ENCODE results near the gene COMMD7. TPM values are rescaled to one million over a fixed set of nuclear protein-coding genes. Genes with fewer than 3 reads are reported as not detected.

The COMMD7 gene
- polyA plus RNA-seq, 1 donor from 2014 or later = 35.6 TPM

GRCh38 chr20:32786059-32786760 lies 42.9 kb upstream of the COMMD7 start:
- Histone ChIP-seq H3K27ac (ENCODE audit: low read length) (no peak overlapping the region), H4K20me1 (ENCODE audit: insufficient read depth) (no peaks in the 10 kb centered on the region), H3F3A (ENCODE audit: insufficient read depth, low read length, poor library complexity, severe bottlenecking) (no peaks in the 10 kb centered on the region), H3K4me3 (ENCODE audit: low read length) (no peak overlapping the region), H3K36me3 (ENCODE audit: insufficient read depth, low read length) (no peaks in the 10 kb centered on the region), H3K9me2 (ENCODE audit: insufficient read depth, low read length) (no peaks in the 10 kb centered on the region), H2AFZ (ENCODE audit: low read depth, low read length) (no peak overlapping the region), H3K4me2 (ENCODE audit: low read length) (no peak overlapping the region), H3K79me2 (replicated peaks; ENCODE audit: insufficient read depth, low read length) (peaks cover 2% of the 10 kb centered on the region), H3K27me3 (ENCODE audit: insufficient read depth, low read depth, low read length) (no peaks in the 10 kb centered on the region), H3K9ac (ENCODE audit: low read length) (no peak overlapping the region), H3K9me3 (ENCODE audit: low read length) (no peaks in the 10 kb centered on the region)
- no peak for TF ChIP-seq TAF1 (IDR thresholded peaks at IDR 0.05; ENCODE audit: low read depth)
- TF ChIP-seq, protein P1, sequence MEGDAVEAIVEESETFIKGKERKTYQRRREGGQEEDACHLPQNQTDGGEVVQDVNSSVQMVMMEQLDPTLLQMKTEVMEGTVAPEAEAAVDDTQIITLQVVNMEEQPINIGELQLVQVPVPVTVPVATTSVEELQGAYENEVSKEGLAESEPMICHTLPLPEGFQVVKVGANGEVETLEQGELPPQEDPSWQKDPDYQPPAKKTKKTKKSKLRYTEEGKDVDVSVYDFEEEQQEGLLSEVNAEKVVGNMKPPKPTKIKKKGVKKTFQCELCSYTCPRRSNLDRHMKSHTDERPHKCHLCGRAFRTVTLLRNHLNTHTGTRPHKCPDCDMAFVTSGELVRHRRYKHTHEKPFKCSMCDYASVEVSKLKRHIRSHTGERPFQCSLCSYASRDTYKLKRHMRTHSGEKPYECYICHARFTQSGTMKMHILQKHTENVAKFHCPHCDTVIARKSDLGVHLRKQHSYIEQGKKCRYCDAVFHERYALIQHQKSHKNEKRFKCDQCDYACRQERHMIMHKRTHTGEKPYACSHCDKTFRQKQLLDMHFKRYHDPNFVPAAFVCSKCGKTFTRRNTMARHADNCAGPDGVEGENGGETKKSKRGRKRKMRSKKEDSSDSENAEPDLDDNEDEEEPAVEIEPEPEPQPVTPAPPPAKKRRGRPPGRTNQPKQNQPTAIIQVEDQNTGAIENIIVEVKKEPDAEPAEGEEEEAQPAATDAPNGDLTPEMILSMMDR (IDR thresholded peaks at IDR 0.05; ENCODE audit: poor library complexity, severe bottlenecking) = no peak

DNA sequence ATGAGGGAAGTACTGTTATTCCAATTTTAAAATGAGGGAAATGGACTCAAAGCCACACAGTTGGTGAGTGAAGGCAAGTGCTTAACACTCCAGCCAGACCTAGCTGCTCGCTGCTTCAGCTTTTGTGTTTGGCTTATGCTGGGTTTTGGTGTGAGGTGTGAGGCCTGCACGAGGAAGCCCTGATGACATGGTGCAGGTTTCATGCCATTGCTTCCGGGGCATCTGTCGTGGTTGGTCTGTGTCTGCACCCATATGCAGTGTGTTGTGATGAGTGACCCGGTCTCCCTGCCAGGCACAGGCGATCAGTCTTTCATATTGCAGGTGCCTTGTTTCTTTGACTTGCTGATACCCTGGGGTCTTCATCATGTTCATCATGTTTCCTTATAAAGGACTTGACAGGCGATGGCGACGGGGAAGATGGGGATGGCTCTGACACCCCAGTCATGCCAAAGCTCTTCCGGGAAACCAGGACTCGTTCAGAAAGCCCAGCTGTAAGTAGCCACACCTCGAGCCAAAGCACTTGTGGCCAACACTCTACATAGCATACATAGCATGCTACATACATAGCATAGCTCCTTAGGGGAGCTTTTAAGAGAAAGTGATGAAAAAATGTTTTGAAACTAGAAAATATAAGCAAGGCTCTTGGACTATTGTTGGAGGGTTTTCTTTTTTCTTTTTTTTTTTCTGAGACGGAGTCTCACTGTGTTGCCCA lies 41.3 kb upstream of the COMMD7 start:
- no peak overlapping the region for H2AFZ ChIP-seq (ENCODE audit: low read depth, low read length)
- no peaks in the 10 kb centered on the region for H3K36me3 ChIP-seq (ENCODE audit: insufficient read depth, low read length)
- H3K4me3 ChIP-seq (ENCODE audit: low read length) = no peak overlapping the region
- no peaks in the 10 kb centered on the region for H4K20me1 ChIP-seq (ENCODE audit: insufficient read depth)
- H3K4me2 ChIP-seq (ENCODE audit: low read length) = no peak overlapping the region
- H3K79me2 ChIP-seq (replicated peaks; ENCODE audit: insufficient read depth, low read length) = peaks cover 2% of the 10 kb centered on the region
- H3K27ac ChIP-seq (ENCODE audit: low read length) = no peak overlapping the region
- no peaks in the 10 kb centered on the region for H3K9me2 ChIP-seq (ENCODE audit: insufficient read depth, low read length)
- no peaks in the 10 kb centered on the region for H3F3A ChIP-seq (ENCODE audit: insufficient read depth, low read length, poor library complexity, severe bottlenecking)
- no peaks in the 10 kb centered on the region for H3K27me3 ChIP-seq (ENCODE audit: insufficient read depth, low read depth, low read length)
- TF ChIP-seq SMC3 (conservative IDR thresholded peaks at IDR 0.05; ENCODE audit: poor library complexity) (no peak), EP300 (conservative IDR thresholded peaks at IDR 0.05; ENCODE audit: poor library complexity, severe bottlenecking) (no peak)
- TF ChIP-seq, protein P2, sequence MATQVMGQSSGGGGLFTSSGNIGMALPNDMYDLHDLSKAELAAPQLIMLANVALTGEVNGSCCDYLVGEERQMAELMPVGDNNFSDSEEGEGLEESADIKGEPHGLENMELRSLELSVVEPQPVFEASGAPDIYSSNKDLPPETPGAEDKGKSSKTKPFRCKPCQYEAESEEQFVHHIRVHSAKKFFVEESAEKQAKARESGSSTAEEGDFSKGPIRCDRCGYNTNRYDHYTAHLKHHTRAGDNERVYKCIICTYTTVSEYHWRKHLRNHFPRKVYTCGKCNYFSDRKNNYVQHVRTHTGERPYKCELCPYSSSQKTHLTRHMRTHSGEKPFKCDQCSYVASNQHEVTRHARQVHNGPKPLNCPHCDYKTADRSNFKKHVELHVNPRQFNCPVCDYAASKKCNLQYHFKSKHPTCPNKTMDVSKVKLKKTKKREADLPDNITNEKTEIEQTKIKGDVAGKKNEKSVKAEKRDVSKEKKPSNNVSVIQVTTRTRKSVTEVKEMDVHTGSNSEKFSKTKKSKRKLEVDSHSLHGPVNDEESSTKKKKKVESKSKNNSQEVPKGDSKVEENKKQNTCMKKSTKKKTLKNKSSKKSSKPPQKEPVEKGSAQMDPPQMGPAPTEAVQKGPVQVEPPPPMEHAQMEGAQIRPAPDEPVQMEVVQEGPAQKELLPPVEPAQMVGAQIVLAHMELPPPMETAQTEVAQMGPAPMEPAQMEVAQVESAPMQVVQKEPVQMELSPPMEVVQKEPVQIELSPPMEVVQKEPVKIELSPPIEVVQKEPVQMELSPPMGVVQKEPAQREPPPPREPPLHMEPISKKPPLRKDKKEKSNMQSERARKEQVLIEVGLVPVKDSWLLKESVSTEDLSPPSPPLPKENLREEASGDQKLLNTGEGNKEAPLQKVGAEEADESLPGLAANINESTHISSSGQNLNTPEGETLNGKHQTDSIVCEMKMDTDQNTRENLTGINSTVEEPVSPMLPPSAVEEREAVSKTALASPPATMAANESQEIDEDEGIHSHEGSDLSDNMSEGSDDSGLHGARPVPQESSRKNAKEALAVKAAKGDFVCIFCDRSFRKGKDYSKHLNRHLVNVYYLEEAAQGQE (IDR thresholded peaks at IDR 0.05; ENCODE audit: borderline replicate concordance) = no peak
- no peak overlapping the region for H3K9ac ChIP-seq (ENCODE audit: low read length)
- H3K9me3 ChIP-seq (ENCODE audit: low read length) = no peaks in the 10 kb centered on the region

All from neural cell (in vitro differentiated cells).